Activated CD8-positive, alpha-beta memory T cell treated with anti-CD3 and anti-CD28 coated beads for 24 hours (primary cell): ENCODE results near the gene GRAMD4.
A peak's percentile ranks its signal among the peaks of the same experiment; 100 is the strongest.

Experiments
- DNase-seq: peaks from one replicate; pipeline ENCODE4 v3.0.0-alpha.2; 2020

Gene GRAMD4, protein sequence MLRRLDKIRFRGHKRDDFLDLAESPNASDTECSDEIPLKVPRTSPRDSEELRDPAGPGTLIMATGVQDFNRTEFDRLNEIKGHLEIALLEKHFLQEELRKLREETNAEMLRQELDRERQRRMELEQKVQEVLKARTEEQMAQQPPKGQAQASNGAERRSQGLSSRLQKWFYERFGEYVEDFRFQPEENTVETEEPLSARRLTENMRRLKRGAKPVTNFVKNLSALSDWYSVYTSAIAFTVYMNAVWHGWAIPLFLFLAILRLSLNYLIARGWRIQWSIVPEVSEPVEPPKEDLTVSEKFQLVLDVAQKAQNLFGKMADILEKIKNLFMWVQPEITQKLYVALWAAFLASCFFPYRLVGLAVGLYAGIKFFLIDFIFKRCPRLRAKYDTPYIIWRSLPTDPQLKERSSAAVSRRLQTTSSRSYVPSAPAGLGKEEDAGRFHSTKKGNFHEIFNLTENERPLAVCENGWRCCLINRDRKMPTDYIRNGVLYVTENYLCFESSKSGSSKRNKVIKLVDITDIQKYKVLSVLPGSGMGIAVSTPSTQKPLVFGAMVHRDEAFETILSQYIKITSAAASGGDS

DNA sequence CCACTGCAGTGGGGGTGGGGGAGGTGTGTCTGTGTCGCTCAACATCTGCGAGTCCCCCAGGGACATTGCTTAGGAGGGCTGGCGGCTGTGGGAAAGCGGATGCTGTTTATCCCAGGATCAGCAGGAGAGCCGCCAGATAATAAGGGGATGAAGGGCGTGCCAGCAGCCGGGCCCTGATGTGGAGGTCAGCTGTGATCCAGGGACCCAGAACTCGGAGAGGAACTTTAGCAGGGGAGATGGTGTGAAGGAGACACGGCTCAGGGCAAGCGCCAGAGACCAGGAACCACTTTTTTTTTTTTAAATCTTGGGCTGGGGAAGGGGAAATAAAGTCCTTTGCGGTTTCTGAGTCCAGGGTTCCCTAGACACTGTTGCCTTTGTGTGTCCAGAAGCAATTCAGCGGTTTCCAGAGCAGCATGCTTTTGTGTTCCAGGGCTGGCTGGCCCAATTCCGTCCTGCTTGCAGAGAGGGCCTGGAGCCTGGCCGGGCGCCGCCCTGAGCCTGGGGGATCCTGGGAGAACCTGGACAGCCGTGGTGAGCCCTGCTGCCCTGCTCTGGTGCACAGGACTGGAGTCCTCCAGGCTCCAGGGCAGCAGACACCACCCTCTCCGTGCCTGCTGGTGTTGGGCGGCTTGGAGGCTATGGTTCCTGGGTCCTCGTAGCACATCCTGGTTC, at the start of gene GRAMD4:
Gene GRAMD4 (plus strand): TSS at position 557 of the 672 bp plus-strand sequence. CDS start 6,414 bp downstream, outside the sequence.
- no peak for DNase-seq

DNA sequence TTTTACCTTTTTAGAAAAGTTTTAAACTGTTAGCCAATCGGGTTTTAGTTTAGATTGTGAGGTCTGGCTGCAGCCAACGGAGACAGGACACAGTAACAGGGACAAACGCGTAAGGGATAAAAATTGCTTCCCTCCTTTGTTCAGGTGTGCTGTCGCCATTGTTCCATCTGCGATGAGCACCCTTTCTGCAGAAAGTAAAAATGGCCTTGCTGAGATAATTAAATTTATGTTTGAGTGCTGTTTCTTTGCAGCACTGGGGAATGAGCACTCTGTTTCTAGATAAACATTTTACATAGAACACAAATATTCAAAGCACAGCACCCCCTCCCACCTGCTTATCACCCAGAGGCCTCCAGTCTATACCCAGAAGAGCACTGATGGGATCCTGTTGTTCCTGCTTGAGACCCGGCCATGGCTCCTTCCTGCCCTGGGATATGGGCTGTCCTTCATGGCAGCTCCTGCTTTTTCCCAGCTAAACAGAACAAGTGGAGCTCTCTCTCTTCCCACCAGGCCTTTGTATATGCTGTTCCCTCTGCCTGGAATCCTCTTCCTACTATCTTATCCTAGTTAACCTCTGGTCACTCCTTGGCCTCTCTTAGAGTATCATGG, 48.4 kb upstream of the GRAMD4 start:
- DNase-seq = no peak

DNA sequence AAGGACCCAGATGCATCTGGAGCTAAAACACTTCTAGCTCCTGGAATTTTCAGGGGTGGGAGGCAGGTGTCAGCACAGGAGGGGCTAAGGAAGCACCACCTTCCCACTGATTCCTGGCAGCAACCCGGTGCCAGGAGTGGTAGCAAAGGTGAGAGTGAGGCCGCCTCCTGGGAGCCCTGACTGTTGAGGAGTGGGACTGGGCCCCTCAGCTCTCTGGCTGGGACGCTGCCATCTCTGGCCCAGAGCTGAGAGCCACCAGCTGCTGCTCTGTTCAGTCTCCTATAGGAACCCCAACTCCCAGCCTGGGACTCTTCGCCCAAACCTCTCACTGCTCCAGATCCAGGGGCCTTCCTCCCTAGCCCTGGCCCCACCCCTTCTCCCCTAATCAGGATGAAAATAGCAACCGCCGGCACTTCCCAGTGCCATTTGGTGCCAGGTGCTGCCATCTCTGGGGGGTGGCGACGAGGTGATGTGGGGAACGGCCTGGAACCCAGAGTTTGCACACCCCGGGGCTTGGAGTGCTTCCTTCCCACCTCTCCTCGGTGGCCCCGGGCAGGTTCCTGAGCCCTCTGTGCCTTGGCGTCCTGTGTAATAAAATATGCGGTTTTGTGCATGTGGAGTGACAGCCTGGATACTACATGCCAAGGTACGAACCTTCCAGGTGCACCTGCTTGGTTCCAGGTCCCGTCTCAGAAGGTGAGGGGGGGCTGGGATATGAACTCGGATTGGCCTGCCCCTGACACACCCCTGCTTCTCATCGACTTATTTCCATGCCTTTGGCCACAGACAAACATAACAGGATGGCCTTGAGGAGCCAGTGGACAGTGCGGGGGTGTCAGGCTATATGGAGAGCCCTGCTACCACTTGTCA, 47.0 kb upstream of the GRAMD4 start:
- no peak for DNase-seq

DNA sequence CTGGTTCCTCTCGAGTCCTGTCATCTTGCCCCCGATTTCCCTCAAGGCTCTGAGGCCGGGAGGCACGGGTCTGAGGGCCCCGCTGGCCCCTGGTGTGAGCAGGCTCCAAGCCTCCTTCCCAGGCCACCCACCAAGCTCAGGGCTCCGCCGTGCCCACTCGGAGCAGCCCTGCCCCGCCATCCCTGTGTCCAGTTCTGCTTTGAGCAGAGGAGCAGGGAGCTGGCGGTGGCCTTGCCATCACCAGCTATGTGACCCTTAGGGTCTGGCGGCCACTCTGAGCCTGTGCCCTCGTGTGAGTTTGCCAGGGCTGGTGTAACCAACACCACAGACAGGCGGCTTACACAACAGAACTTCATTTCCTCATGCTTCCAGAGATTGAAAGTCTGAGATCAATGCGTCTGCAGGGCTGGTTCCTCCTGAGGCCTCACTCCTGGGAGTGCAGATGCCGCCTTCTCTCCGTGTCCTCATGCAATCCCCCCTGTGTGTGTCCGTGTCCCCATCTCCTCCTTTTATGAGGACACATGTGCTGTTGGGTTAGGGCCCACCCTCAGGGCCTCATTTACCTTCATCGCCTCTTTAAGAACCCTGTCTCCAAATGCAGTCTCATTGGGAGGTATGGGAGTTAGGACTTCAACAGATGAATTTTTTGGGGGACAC, 46.3 kb upstream of the GRAMD4 start:
- DNase-seq = no peak

DNA sequence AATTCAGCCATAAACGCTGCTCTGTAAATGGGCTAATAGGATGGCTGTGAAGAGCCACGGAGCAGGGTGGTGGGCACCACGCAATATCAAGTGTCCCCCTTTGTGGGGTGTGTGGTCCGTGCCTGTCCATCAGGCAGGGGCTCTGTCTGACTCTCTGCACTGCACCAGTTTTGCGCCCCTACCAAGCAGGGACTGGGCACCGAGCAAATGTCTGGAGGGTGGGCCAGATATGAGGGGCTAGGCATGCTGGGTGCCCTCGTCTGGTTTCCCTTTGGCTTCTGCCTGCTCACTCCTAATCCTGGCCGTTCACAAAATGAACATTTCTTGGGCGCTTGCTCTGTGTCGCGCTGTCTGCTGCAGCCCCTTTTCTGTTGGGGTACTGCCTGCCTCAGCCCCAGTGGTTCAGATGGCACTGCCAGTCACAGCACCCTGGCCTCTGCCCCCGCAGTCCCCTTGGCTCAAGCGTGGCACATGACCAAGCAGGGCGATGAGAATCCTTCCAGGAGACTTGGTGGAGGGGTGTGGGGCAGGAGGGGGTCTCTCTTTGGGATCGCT, 45.7 kb upstream of the GRAMD4 start:
- no peak for DNase-seq

DNA sequence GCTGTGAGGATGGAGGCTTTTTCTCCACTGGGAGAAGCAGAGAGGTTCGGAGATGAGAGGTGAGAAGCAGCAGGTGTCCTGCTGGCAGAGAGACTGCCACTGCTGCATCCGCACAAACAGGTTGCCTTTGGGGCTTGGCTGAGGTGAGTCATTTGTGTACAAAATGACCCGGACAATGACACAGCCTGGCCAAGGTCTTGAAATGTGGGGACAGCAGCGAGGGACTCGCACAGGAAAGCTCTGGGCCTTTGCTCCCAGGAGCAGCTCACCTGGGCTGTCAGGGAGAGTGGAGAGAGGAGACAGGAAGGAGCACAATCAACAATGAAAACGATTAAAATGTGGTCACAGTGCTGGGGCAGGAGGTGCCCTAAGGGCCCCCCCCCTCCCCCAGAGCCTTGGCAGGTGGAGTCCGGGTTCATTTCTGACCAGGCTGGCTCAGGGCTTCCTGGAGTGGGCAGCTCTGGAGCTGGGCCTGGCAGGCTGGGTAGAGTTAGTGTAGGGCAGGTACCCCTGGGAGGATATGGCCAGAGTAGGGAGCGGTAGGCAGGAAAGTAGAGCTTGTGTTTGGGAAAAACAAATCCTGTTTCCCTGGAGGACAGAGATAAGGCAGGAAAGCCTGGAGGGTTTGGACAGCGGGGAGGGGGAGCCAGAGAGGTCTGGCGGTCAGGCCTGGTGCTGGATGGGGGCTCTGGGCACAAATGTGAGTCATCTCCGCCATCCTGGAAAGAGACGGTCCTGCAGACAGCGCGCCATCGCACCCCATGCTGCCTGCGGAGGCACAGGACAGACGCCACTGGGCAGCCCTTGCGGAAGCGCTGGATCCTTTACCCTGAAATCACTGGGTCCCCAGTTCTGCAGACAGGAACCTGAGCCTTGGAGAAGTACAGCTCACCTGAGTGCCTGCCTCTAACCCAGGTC, 44.9 kb upstream of the GRAMD4 start:
- no peak for DNase-seq

DNA sequence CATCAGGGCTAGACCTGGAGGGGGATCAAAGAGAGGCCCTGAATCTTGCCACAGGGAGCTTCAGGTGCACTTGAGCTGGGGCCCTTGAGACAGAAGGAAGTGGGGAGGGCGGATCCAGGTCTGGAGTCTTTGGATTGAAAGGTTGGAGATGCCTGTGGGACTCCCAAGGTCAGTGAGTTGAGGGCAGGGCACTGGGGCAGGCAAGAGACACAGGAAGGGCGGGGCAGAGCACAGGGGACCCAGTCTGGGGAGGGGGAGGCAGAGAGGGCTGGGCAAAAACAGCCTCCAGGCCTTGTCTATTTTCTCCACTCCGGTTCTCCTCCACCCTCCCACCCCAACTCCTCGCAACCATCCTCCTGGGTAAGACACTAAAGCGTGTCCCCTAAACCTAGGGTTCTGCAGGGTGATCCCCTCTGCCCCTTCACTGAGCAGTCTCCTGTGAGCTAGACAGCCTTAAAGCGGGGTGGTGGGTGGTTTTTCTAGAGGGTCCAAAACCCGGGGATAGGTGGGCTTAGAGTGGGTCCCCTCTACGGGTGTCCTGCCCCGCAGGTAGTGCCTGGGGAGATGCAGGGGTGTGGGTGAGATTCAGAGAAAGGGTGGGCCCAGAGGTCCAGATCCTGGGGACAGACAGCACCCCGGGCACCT, 44.2 kb upstream of the GRAMD4 start:
- DNase-seq = peak; percentile 72

DNA sequence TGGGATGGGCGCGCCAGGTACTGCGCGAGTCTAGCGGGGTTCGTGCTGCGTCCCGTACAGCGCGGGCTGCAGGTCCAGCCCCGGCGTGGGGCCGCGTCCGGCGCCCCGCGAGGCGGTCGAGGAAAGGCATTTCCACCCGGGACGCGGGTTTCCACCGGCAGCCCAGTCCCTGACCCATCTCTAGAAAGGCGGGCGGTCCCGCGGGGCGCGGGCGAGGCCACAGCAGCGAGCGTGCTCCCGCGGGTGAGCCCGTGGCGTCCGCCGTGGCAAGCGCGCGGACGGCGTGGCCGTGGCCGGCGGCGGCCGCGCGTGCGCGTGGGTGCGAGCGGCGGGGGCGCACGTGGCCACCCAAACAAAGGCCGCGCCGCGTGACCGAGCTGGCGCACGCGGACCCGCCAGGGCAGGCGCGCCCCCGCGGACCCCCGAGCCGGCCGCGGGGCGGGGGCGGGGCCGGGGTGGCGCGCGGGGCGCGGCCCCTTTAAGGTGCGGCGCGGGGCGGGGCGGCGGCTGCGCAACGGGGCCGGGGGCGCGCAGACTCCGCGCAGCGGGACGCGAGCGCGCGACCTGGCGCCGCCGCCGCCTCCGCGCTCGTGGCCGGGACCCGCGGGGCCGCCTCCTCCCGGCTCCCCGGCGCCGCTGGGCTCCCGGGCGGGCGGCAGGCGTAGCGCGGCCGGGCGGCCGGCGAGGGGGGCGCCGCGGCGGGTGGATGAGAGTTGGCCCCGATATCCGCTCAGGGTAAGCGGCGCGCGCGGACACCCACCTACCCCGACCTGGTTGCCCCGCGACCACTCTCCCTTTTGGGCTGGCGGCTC, 43.4 kb upstream of the GRAMD4 start:
- DNase-seq = peak; percentile 81

DNA sequence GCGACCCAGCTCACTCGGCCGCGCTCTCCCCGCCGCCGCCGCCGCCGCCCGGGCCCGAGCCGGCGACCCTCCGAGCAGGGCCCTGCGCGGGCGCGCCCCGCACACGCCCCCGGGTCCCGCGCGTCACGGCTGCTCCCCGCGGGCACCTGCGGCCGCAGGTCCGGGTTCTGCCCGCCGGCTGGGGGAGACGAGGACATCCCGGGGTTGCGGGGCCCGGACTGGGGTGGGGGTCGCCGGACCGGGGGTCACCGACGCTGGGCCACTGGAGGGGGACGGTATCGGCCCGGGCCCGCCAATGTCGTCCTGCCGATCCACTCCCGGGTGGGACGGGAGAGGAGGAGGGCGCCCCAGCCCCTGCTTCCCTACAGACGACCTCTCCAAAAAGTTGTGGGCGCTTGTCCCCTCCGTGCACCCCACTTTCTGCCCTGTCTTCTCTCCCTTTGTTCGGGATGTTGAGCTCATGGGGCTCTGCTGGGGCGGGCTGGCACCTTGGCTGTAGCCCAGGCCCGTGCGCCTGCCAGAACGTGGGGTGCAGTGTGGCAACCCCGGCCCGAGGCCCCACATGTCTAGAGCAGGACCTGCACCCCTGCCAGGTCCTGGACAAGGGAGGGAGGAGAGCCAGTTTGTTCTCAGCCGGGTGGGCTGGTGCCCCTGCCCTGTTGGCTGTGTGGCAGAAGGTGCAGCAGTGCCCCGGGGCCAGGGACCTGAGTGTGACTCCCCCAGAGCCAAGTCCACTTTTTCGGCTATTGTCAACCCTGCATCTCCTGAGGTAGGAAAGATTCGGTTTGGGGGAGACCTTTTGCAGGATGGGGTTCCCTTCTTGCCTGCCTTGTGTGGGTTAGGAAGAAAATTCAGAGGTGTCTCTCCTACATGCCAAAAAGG, 42.6 kb upstream of the GRAMD4 start:
- peak; percentile 74 for DNase-seq

DNA sequence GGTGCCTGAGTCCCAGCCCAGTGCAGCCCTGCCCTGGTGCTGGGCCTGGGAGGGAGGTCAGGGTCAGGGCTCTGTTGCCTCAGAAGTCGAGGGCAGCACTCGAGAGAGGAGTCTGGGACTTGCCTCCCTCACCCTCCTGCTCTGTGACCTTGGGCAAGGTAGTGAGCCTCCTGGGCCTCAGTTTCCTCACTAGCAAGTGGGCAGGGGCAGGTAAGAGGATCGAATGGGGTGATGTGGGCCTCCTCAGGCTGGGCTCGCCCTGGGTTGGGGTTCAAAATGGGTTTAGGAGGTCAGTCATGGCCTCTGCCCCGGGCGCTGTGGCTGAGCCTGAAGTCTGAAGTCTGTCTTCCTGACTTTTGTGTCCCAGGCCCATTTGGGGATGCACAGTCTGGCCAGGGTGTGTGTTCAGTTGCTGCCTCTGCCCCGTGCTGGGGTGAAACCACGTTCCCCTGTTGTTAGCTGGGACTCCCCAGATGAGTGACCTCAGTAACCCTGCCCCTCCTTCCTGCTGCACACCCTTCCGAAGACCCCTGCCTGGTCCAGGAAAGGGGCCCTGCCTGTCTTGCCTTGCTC, 41.8 kb upstream of the GRAMD4 start:
- DNase-seq = no peak

DNA sequence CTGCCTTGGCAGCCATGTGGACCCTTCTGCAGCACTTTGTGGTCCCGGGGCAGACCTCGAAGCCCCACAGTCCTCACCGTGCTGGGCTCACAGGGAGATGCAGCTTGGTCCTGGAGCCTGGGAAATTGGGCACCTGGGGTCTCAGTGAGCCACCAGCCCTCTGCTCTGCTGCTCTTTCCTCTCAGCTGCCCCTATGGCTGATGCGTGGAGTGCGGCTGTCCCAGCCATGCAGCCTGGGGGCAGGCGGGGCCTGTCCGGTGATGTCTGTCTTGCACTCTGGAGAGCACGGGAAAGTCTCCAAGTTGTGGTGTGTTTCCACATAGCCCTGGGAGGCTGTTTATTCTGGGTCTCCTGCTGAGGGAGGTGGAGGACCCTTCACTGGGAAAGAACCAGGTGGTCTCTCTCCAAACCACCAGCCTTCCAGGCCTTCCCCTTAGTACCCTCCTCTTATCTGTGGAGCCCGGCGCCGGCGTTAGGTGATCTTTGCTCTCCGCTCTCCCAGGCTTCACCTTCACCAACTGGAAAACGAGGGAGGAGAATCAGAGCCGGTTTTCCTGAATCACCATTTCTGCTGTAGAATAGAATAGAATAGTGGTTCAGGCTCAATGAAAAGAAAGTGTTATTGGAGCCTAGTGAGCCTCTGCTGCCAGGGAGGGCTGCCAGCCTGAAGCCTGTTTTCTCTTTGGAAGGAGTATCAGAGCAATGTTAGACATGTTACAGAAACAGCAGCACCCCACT, 41.2 kb upstream of the GRAMD4 start:
- no peak for DNase-seq

DNA sequence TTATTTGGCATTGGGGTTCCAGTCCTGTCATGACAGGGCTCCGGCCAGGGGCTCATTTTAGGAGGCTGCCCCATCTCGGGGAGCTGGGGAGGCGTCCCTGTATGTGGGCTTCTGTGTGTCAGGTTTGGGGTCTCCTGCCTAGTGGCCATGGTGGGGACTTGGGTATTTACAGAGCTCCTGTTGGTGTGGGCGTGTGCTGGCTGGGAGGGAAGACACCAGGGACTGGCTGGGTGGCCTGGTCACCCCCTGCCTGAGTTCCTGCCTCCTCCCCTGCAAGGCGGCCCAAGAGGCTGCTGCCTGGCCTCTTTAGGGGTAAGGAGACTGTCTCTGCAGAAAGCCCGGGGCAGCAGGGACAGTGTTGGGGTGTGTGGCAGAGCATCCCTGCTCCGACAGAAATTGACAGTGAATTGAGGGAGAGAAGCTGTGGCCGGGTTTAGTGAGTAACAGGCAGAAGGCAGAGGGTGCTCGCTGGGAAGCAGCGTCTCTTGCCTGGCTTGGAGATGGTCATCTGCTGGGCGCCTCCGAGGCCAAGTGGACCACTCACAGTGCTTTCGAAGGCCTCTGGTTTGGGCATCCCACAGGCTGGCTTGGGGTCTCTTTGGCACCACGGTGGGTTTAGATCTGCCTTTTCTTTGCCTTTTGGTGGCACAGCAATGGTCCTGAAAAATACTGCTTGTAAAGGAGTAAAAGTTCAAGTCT, 40.3 kb upstream of the GRAMD4 start:
- no peak for DNase-seq

DNA sequence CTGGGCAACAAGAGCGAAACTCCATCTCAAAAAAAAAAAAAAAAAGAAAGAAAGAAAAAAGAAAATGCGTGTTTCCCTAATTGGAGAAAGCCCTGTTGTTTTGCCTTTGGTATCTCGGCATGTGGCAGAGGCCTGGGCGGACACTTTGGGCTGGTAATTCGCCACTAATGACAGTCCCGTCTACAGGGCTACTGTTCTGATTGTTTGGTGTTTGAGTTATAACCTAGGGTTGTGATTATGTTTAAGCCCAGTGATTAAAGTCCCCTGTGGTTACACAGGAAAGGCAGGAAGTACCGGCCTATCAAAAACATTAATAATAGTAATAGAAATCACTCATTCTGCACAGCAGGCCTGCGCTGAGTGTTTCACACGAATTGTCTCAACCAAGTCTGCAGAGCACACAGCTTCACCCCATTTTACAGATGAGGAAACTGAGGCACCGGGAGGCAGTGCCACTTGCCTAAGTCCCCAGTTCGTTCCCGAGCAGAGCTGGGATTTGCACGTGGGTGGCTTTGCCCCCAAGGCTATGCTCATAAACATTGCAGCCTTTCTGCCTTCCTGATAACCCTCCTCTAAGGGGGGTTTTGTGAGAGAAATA, 39.1 kb upstream of the GRAMD4 start:
- no peak for DNase-seq

DNA sequence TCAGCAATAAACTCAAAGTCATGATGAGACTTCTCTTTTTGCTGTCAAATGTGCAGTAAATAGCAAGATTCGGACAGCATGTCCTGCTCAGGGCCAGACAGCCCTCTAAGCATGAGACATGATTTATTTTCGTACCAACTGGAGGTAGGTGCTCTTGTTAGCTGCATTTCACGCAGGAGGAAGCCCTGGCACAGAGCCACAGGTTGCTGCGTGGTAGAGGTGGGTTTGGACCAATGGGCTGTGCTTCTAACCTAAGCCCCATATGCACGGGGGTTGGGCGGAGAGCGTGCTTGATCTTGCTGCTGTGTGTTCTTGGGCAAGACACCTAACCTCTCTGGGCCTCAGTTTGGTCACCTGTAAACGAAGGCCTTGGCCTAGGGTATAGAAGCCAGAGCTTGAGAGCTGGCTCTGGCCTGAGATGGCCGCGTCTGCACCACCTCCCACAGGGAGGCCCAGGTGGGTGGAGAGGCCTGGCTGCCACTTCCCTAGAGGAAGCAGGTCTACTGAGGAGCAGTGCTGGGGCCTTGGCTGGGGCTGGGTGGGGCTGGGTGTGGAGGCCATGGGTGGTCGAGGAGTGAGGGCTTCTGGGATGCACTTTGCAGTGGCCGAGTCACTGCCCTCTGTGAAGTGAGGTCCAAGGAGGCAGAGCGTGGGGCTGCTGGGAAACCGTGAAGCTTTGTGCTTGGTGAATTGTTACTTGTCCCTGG, 38.5 kb upstream of the GRAMD4 start:
- DNase-seq = no peak

DNA sequence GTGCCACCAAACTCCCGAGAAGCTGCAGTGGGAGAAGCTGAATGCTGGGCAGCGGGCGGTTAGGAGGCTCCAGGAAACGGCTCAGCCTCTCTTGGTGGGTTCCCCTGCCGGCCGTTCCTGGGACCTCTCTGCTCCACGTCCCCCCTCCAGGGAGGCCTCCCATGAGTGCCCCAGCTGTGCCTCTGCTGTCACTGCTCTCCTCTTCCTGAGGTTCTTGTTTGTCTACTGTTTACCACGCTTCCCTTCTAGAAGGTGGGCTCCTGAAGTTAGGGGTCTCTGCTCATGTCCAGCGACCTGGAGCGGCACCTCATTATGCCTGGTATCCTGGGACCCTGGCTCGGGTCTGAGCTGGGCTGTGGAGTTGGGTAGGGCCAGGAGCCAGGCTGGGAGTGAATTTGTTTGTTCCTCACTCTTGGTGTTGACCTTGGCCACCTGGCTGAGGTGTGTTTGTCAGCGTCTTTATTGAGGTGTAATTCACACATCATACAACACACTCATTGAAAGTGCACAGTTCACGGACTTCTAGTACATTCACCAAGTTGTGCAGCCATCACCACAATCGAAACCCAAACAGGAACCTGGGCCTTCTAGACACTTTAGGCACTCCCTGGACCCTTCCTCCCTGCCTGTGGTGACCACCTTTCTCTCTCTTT, 37.8 kb upstream of the GRAMD4 start:
- no peak for DNase-seq
